ENCODE results near the gene COTL1. TPM values are rescaled to one million over a fixed set of nuclear protein-coding genes. Genes with fewer than 3 reads are reported as not detected.

COTL1 gene
- total and polyA plus RNA-seq, 2 of the 13 experiments (the other 11 are each of a cell fraction or from before 2014, with no cell fraction given), result 8.7 to 16.9 TPM

- no peak overlapping the region for H3K9ac ChIP-seq (ENCODE audit: insufficient read depth, low read depth, low read length)
- no TSS peak for BruUV-seq (replicated peaks)
- CTCF ChIA-PET (ENCODE audit: low intra/inter-chr PET ratio, low total read pairs), result no interaction called here
- ATAC-seq (no peak), DNase-seq (ENCODE audit: low spot score) (no peak), FAIRE-seq (no peak)
- H3K4me1 ChIP-seq (ENCODE audit: insufficient read depth, low read length), result peaks cover 14% of the 10 kb centered on the region
- no peak overlapping the region for H2AFZ ChIP-seq (ENCODE audit: low read length)
- intact Hi-C loops (cut with micrococcal nuclease; ENCODE audit: unreplicated experiment) (no loop called here), in situ Hi-C loops (cut with HindIII; ENCODE audit: extremely low pct_ligation_motif_present, low pct_unique_long_range_greater_than_20kb) (no loop called here)
- no peak overlapping the region for H3K4me2 ChIP-seq (ENCODE audit: low read depth, low read length)
- no peaks in the 10 kb centered on the region for H3K27me3 ChIP-seq (ENCODE audit: control insufficient read depth in 1 of 2, insufficient read depth in 2 of 2, low read length in 2 of 2)
- H3K36me3 ChIP-seq (replicated peaks in 1 of 2; ENCODE audit: control insufficient read depth in 1 of 2, insufficient read depth in 2 of 2, low read length in 2 of 2), result no peaks in the 10 kb centered on the region
- H3K4me3 ChIP-seq (replicated peaks in 1 of 3; ENCODE audit: insufficient read depth in 1 of 3, low read depth in 2 of 3, low read length in 3 of 3), result no peak overlapping the region
- no peaks in the 10 kb centered on the region for H4K20me1 ChIP-seq (ENCODE audit: insufficient read depth, low read length)
- no peak overlapping the region for H3K27ac ChIP-seq (ENCODE audit: extremely low read length, insufficient read depth, low read length)
- H3K79me2 ChIP-seq (ENCODE audit: insufficient read depth, low read length), result no peaks in the 10 kb centered on the region
- TF ChIP-seq, protein P1, sequence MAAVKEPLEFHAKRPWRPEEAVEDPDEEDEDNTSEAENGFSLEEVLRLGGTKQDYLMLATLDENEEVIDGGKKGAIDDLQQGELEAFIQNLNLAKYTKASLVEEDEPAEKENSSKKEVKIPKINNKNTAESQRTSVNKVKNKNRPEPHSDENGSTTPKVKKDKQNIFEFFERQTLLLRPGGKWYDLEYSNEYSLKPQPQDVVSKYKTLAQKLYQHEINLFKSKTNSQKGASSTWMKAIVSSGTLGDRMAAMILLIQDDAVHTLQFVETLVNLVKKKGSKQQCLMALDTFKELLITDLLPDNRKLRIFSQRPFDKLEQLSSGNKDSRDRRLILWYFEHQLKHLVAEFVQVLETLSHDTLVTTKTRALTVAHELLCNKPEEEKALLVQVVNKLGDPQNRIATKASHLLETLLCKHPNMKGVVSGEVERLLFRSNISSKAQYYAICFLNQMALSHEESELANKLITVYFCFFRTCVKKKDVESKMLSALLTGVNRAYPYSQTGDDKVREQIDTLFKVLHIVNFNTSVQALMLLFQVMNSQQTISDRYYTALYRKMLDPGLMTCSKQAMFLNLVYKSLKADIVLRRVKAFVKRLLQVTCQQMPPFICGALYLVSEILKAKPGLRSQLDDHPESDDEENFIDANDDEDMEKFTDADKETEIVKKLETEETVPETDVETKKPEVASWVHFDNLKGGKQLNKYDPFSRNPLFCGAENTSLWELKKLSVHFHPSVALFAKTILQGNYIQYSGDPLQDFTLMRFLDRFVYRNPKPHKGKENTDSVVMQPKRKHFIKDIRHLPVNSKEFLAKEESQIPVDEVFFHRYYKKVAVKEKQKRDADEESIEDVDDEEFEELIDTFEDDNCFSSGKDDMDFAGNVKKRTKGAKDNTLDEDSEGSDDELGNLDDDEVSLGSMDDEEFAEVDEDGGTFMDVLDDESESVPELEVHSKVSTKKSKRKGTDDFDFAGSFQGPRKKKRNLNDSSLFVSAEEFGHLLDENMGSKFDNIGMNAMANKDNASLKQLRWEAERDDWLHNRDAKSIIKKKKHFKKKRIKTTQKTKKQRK (IDR thresholded peaks at IDR 0.05; ENCODE audit: low read length), result no peak
- TF ChIP-seq ZBTB21 (CRISPR knock-in tag; IDR thresholded peaks at IDR 0.05), result no peak
- no peak for TF ChIP-seq YEATS2 (CRISPR knock-in tag; IDR thresholded peaks at IDR 0.05; ENCODE audit: borderline replicate concordance)
- TF ChIP-seq PAX8 (CRISPR knock-in tag; IDR thresholded peaks at IDR 0.05; ENCODE audit: borderline replicate concordance), result no peak
- TF ChIP-seq CAMTA2 (CRISPR knock-in tag; IDR thresholded peaks at IDR 0.05; ENCODE audit: borderline replicate concordance), result no peak
- TF ChIP-seq CBX2 (IDR thresholded peaks at IDR 0.05; ENCODE audit: low read depth, low read length), result no peak
- no peak for TF ChIP-seq CBX2 (CRISPR knock-in tag; IDR thresholded peaks at IDR 0.05; ENCODE audit: low read depth)
- TF ChIP-seq ZNF274 (CRISPR knock-in tag; IDR thresholded peaks at IDR 0.05), result no peak
- no peak for TF ChIP-seq ZNF552 (CRISPR knock-in tag; IDR thresholded peaks at IDR 0.05; ENCODE audit: borderline replicate concordance)
- TF ChIP-seq ATAD3A (CRISPR knock-in tag; IDR thresholded peaks at IDR 0.05), result no peak
- TF ChIP-seq, protein P2, sequence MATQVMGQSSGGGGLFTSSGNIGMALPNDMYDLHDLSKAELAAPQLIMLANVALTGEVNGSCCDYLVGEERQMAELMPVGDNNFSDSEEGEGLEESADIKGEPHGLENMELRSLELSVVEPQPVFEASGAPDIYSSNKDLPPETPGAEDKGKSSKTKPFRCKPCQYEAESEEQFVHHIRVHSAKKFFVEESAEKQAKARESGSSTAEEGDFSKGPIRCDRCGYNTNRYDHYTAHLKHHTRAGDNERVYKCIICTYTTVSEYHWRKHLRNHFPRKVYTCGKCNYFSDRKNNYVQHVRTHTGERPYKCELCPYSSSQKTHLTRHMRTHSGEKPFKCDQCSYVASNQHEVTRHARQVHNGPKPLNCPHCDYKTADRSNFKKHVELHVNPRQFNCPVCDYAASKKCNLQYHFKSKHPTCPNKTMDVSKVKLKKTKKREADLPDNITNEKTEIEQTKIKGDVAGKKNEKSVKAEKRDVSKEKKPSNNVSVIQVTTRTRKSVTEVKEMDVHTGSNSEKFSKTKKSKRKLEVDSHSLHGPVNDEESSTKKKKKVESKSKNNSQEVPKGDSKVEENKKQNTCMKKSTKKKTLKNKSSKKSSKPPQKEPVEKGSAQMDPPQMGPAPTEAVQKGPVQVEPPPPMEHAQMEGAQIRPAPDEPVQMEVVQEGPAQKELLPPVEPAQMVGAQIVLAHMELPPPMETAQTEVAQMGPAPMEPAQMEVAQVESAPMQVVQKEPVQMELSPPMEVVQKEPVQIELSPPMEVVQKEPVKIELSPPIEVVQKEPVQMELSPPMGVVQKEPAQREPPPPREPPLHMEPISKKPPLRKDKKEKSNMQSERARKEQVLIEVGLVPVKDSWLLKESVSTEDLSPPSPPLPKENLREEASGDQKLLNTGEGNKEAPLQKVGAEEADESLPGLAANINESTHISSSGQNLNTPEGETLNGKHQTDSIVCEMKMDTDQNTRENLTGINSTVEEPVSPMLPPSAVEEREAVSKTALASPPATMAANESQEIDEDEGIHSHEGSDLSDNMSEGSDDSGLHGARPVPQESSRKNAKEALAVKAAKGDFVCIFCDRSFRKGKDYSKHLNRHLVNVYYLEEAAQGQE (IDR thresholded peaks at IDR 0.05; ENCODE audit: borderline replicate concordance in 1 of 2, low read depth in 1 of 2, low read length in 2 of 2), result no peak
- no peak for TF ChIP-seq ZNF629 (CRISPR knock-in tag; conservative IDR thresholded peaks at IDR 0.05)
- TF ChIP-seq ZNF570 (CRISPR knock-in tag; IDR thresholded peaks at IDR 0.05; ENCODE audit: borderline replicate concordance), result no peak
- TF ChIP-seq TRIM24 (CRISPR knock-in tag; IDR thresholded peaks at IDR 0.05), result no peak
- no peak for TF ChIP-seq EHMT2 (IDR thresholded peaks at IDR 0.05; ENCODE audit: borderline replicate concordance, low read depth, low read length)
- no peak for TF ChIP-seq ZNF451 (CRISPR knock-in tag; IDR thresholded peaks at IDR 0.05)
- no peak for TF ChIP-seq NFRKB (IDR thresholded peaks at IDR 0.05)
- TF ChIP-seq SRSF4 (IDR thresholded peaks at IDR 0.05; ENCODE audit: low read depth, low read length, poor library complexity, severe bottlenecking), result no peak
- POLR2A ChIA-PET, result interaction anchor here (1.3 kb wide), 1 partner anchor 9 kb away, joined by 3 read pairs; no protein-coding TSS in a partner anchor
- 0 out of 2 replicates have a peak, but pooled peaks cover 5% of the 10 kb centered on the region for H3K9me3 ChIP-seq (ENCODE audit: low read length)
- WGBS (ENCODE audit: low lambda C conversion rate), result 94% methylated on average over 6 of the region's 6 CpGs
Measured at GRCh38 chr16:84608282-84608681, 9.6 kb downstream of the COTL1 start.
